ENCODE results near the gene TRIO.

The TRIO gene

DNA sequence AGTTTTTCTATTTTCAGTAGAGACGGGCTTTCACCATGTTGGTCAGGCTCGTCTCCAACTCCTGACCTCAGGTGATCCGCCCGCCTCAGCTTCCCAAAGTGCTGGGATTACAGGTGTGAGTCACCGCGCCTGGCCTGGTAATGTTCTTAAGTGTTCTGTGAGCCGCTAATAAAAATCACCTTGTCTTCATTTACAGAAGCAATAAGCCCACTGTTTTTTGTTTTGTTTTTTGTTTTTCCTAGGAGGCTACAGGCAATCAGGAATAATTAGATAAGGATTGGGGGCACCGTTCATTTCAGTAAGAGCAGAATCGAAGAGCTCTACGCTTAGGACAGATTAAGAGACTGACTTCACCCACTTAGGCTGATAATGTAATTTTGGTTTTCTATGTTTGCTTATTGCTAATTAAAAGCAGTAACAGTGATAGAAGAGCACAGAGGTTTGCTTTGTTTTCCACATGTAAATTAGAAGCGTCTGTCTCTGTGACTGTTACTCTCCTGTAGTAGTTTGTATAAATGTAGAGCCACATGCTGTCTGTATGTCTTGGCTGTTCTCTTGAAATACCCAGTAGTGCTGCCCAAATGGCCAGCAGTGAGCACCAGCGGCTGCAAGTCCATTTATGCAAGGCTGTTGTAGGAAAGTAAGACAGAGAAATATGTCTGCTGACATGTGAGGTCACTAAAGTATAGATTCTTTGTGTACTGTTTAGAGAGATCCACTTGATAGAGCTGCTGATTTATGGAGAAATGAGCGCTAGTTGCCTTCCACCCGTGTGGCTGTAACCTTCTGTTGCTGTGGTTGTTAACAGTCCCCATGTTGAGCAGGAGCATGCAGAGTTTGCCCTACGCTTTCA lies 30.5 kb downstream of the TRIO start (continued):
- TF ChIP-seq, protein P1, sequence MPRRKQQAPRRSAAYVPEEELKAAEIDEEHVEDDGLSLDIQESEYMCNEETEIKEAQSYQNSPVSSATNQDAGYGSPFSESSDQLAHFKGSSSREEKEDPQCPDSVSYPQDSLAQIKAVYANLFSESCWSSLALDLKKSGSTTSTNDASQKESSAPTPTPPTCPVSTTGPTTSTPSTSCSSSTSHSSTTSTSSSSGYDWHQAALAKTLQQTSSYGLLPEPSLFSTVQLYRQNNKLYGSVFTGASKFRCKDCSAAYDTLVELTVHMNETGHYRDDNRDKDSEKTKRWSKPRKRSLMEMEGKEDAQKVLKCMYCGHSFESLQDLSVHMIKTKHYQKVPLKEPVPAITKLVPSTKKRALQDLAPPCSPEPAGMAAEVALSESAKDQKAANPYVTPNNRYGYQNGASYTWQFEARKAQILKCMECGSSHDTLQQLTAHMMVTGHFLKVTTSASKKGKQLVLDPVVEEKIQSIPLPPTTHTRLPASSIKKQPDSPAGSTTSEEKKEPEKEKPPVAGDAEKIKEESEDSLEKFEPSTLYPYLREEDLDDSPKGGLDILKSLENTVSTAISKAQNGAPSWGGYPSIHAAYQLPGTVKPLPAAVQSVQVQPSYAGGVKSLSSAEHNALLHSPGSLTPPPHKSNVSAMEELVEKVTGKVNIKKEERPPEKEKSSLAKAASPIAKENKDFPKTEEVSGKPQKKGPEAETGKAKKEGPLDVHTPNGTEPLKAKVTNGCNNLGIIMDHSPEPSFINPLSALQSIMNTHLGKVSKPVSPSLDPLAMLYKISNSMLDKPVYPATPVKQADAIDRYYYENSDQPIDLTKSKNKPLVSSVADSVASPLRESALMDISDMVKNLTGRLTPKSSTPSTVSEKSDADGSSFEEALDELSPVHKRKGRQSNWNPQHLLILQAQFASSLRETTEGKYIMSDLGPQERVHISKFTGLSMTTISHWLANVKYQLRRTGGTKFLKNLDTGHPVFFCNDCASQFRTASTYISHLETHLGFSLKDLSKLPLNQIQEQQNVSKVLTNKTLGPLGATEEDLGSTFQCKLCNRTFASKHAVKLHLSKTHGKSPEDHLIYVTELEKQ (tag by site-specific recombination; IDR thresholded peaks at IDR 0.05; ENCODE audit: borderline replicate concordance) = peak; percentile 71
- TF ChIP-seq SP3 (tag by site-specific recombination; IDR thresholded peaks at IDR 0.05) (no peak), ZNF530 (tag by site-specific recombination; IDR thresholded peaks at IDR 0.05; ENCODE audit: low read depth) (no peak), ZNF394 (tag by site-specific recombination; IDR thresholded peaks at IDR 0.05; ENCODE audit: borderline replicate concordance) (peak; percentile 30; the same call in 1 of the 2 replicates), GFI1B (tag by site-specific recombination; IDR thresholded peaks at IDR 0.05) (peak; percentile 62; the same call in 1 of the 2 replicates), ZNF600 (tag by site-specific recombination; IDR thresholded peaks at IDR 0.05) (peak; percentile 64), ZNF785 (tag by site-specific recombination; IDR thresholded peaks at IDR 0.05) (no peak), ZBTB8A (tag by site-specific recombination; IDR thresholded peaks at IDR 0.05) (no peak), ZNF549 (tag by site-specific recombination; IDR thresholded peaks at IDR 0.05) (no peak), IKZF3 (tag by site-specific recombination; IDR thresholded peaks at IDR 0.05) (peak; percentile 77), ZNF184 (tag by site-specific recombination; IDR thresholded peaks at IDR 0.05) (peak; percentile 27; the same call in 1 of the 2 replicates), ZNF514 (tag by site-specific recombination; IDR thresholded peaks at IDR 0.05) (no peak), ZNF341 (tag by site-specific recombination; IDR thresholded peaks at IDR 0.05; ENCODE audit: low read depth) (peak; percentile 79), ZNF202 (tag by site-specific recombination; IDR thresholded peaks at IDR 0.05; ENCODE audit: borderline replicate concordance) (no peak), KLF7 (tag by site-specific recombination; IDR thresholded peaks at IDR 0.05; ENCODE audit: borderline replicate concordance) (no peak), PRDM1 (tag by site-specific recombination; IDR thresholded peaks at IDR 0.05) (no peak), ZSCAN30 (tag by site-specific recombination; IDR thresholded peaks at IDR 0.05) (no peak), ZNF366 (tag by site-specific recombination; conservative IDR thresholded peaks at IDR 0.05) (peak; percentile 90; the same call in 1 of the 2 replicates), FEZF1 (tag by site-specific recombination; IDR thresholded peaks at IDR 0.05) (peak; percentile 68), ZNF664 (tag by site-specific recombination; IDR thresholded peaks at IDR 0.05) (peak; percentile 27; the same call in 1 of the 2 replicates), ZBTB1 (tag by site-specific recombination; IDR thresholded peaks at IDR 0.05) (no peak), ZNF830 (tag by site-specific recombination; IDR thresholded peaks at IDR 0.05; ENCODE audit: low read depth) (no peak)
- TF ChIP-seq, protein P2, sequence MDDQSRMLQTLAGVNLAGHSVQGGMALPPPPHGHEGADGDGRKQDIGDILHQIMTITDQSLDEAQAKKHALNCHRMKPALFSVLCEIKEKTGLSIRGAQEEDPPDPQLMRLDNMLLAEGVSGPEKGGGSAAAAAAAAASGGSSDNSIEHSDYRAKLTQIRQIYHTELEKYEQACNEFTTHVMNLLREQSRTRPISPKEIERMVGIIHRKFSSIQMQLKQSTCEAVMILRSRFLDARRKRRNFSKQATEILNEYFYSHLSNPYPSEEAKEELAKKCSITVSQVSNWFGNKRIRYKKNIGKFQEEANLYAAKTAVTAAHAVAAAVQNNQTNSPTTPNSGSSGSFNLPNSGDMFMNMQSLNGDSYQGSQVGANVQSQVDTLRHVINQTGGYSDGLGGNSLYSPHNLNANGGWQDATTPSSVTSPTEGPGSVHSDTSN (CRISPR knock-in tag; IDR thresholded peaks at IDR 0.05) = no peak
- TF ChIP-seq, protein P3, sequence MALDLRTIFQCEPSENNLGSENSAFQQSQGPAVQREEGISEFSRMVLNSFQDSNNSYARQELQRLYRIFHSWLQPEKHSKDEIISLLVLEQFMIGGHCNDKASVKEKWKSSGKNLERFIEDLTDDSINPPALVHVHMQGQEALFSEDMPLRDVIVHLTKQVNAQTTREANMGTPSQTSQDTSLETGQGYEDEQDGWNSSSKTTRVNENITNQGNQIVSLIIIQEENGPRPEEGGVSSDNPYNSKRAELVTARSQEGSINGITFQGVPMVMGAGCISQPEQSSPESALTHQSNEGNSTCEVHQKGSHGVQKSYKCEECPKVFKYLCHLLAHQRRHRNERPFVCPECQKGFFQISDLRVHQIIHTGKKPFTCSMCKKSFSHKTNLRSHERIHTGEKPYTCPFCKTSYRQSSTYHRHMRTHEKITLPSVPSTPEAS (tag by site-specific recombination; IDR thresholded peaks at IDR 0.05) = no peak
- TF ChIP-seq, protein P4, sequence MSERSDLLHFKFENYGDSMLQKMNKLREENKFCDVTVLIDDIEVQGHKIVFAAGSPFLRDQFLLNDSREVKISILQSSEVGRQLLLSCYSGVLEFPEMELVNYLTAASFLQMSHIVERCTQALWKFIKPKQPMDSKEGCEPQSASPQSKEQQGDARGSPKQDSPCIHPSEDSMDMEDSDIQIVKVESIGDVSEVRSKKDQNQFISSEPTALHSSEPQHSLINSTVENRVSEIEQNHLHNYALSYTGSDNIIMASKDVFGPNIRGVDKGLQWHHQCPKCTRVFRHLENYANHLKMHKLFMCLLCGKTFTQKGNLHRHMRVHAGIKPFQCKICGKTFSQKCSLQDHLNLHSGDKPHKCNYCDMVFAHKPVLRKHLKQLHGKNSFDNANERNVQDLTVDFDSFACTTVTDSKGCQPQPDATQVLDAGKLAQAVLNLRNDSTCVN (tag by site-specific recombination; optimal IDR thresholded peaks at IDR 0.05) = no peak
- TF ChIP-seq, protein P5, sequence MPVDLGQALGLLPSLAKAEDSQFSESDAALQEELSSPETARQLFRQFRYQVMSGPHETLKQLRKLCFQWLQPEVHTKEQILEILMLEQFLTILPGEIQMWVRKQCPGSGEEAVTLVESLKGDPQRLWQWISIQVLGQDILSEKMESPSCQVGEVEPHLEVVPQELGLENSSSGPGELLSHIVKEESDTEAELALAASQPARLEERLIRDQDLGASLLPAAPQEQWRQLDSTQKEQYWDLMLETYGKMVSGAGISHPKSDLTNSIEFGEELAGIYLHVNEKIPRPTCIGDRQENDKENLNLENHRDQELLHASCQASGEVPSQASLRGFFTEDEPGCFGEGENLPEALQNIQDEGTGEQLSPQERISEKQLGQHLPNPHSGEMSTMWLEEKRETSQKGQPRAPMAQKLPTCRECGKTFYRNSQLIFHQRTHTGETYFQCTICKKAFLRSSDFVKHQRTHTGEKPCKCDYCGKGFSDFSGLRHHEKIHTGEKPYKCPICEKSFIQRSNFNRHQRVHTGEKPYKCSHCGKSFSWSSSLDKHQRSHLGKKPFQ (tag by site-specific recombination; IDR thresholded peaks at IDR 0.05) = peak; percentile 67
- TF ChIP-seq, protein P6, sequence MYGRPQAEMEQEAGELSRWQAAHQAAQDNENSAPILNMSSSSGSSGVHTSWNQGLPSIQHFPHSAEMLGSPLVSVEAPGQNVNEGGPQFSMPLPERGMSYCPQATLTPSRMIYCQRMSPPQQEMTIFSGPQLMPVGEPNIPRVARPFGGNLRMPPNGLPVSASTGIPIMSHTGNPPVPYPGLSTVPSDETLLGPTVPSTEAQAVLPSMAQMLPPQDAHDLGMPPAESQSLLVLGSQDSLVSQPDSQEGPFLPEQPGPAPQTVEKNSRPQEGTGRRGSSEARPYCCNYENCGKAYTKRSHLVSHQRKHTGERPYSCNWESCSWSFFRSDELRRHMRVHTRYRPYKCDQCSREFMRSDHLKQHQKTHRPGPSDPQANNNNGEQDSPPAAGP (tag by site-specific recombination; IDR thresholded peaks at IDR 0.05) = 0 out of 2 replicates have a peak, but pooled peaks have one; percentile 44
